HepG2 (cell line): ENCODE measurements around the gene THRB. TPM values are rescaled to one million over a fixed set of nuclear protein-coding genes. Genes with fewer than 3 reads are reported as not detected.

ENCODE experiments used
- BRD4 ChIP-seq: sonication (generic); formaldehyde crosslinking; IDR thresholded peaks from 2 replicates; pipeline ENCODE4 v1.4.0; 2020; ENCODE audit warnings: missing genetic modification reagents
- BRF2 ChIP-seq: sonication (generic); formaldehyde crosslinking; IDR thresholded peaks from 2 replicates; pipeline ENCODE4 v1.8.1; 2022; ENCODE audit warnings: mild to moderate bottlenecking, missing genetic modification reagents
- DPF2 ChIP-seq: sonication (generic); formaldehyde crosslinking; IDR thresholded peaks from 2 replicates; pipeline ENCODE4 v1.4.0; 2020; ENCODE audit warnings: mild to moderate bottlenecking, low read depth, missing genetic modification reagents, borderline replicate concordance
- FOSL1 ChIP-seq: sonication (generic); formaldehyde crosslinking; IDR thresholded peaks from 2 replicates; pipeline ENCODE4 v1.9.0; 2021; ENCODE audit warnings: missing genetic modification reagents, borderline replicate concordance
- HBP1 ChIP-seq: IDR thresholded peaks from 2 replicates; pipeline ENCODE4 v1.6.1; 2016; ENCODE audit warnings: low read depth, control low read depth
- HNF4G ChIP-seq, 2 experiments: sonication (generic) in 1 of 2; formaldehyde crosslinking in 1 of 2; IDR thresholded peaks; 2 replicates each; pipeline versions ENCODE4 v1.4.0 to v1.6.1; 2011 to 2020; ENCODE audit warnings: borderline replicate concordance in 2 of 2, low read depth in 2 of 2, mild to moderate bottlenecking in 2 of 2, low read length in 1 of 2, missing genetic modification reagents in 1 of 2, moderate library complexity in 1 of 2
- KLF12 ChIP-seq: sonication (generic); formaldehyde crosslinking; IDR thresholded peaks from 2 replicates; pipeline ENCODE4 v1.4.0; 2020; ENCODE audit warnings: missing genetic modification reagents, borderline replicate concordance
- MAF1 ChIP-seq: sonication (generic); formaldehyde crosslinking; IDR thresholded peaks from 2 replicates; pipeline ENCODE4 v1.5.0; 2020; ENCODE audit warnings: missing genetic modification reagents, borderline replicate concordance
- MTERF4 ChIP-seq: sonication (generic); formaldehyde crosslinking; IDR thresholded peaks from 2 replicates; pipeline ENCODE4 v1.8.0; 2023; ENCODE audit warnings: mild to moderate bottlenecking, missing genetic modification reagents
- NR0B2 ChIP-seq: sonication (generic); formaldehyde crosslinking; IDR thresholded peaks from 2 replicates; pipeline ENCODE4 v1.4.0; 2020; ENCODE audit warnings: mild to moderate bottlenecking, missing genetic modification reagents
- RFX3 ChIP-seq: IDR thresholded peaks from 2 replicates; pipeline ENCODE4 v1.6.1; 2016; ENCODE audit warnings: missing biosample characterization, missing genetic modification reagents
- RXRA ChIP-seq: sonication (generic); formaldehyde crosslinking; IDR thresholded peaks from 2 replicates; pipeline ENCODE4 v1.5.1; 2020; ENCODE audit warnings: missing genetic modification reagents
- SCMH1 ChIP-seq: sonication (generic); formaldehyde crosslinking; IDR thresholded peaks from 2 replicates; pipeline ENCODE4 v1.9.0; 2021; ENCODE audit warnings: missing genetic modification reagents, mild to moderate bottlenecking, borderline replicate concordance
- TBX3 ChIP-seq: fragments of 450-650 bp; IDR thresholded peaks from 2 replicates; pipeline ENCODE4 v1.6.1; 2017; ENCODE audit warnings: antibody characterized with exemption, mild to moderate bottlenecking, inconsistent platforms, borderline replicate concordance
- TEAD3 ChIP-seq: optimal IDR thresholded peaks from 2 replicates; pipeline ENCODE3; 2016; ENCODE audit warnings: borderline replicate concordance
- THRA ChIP-seq: sonication (generic); formaldehyde crosslinking; IDR thresholded peaks from 2 replicates; pipeline ENCODE4 v1.4.0; 2020; ENCODE audit warnings: missing genetic modification reagents, borderline replicate concordance
- ZFY ChIP-seq: sonication (generic); formaldehyde crosslinking; IDR thresholded peaks from 2 replicates; pipeline ENCODE4 v1.4.0; 2020; ENCODE audit warnings: missing genetic modification reagents
- ZNF18 ChIP-seq: sonication (generic); formaldehyde crosslinking; IDR thresholded peaks from 2 replicates; pipeline ENCODE4 v1.8.0; 2022; ENCODE audit warnings: mild to moderate bottlenecking, missing genetic modification reagents; ENCODE audit not compliant: insufficient replicate concordance
- ZNF414 ChIP-seq: sonication (generic); formaldehyde crosslinking; IDR thresholded peaks from 2 replicates; pipeline ENCODE4 v1.5.0; 2020; ENCODE audit warnings: missing genetic modification reagents
- ZNF501 ChIP-seq: sonication (generic); formaldehyde crosslinking; IDR thresholded peaks from 2 replicates; pipeline ENCODE4 v1.5.1; 2020; ENCODE audit warnings: mild to moderate bottlenecking, moderate library complexity, missing genetic modification reagents
- ZNF614 ChIP-seq: IDR thresholded peaks from 2 replicates; pipeline ENCODE4 v1.6.1; 2018; ENCODE audit warnings: missing biosample characterization, missing genetic modification reagents, inconsistent platforms, borderline replicate concordance
- ZSCAN12 ChIP-seq: sonication (generic); formaldehyde crosslinking; IDR thresholded peaks from 2 replicates; pipeline ENCODE4 v1.9.0; 2021; ENCODE audit warnings: mild to moderate bottlenecking, missing genetic modification reagents
- polyA plus RNA-seq, 8 experiments: library from polyadenylated mRNA; depleted of rRNA in 3 of 8; stranded (reverse) in 7 of 8; unstranded in 1 of 8; fragments of >200 nt; fragmentation: Illumina TruSeq in 4 of 8; extraction: Trizol in 4 of 8; gene quantifications; 2 replicates each; pipeline versions ENCODE4 v1.2.1 to v1.2.3, GENCODE V29; 2011 to 2016; ENCODE audit warnings: low read depth in 4 of 8, missing spikeins in 1 of 8, mixed read lengths in 1 of 8; ENCODE audit not compliant: insufficient read depth in 1 of 8
- total RNA-seq, 5 experiments: library from RNA; depleted of rRNA; stranded (reverse); fragments of >200 nt; fragmentation: Illumina TruSeq; extraction: Trizol; gene quantifications; 2 replicates each; pipeline ENCODE4 v1.2.3, GENCODE V29; 2016; ENCODE audit warnings: low read depth in 1 of 5

THRB gene
- total and polyA plus RNA-seq, 2 of the 13 experiments (the other 11 are each of a cell fraction or from before 2014, with no cell fraction given), result 4.7 to 22.7 TPM

GRCh38 chr3:24365168-24365567, 129.5 kb downstream of the THRB start (continued):
- TF ChIP-seq KLF12, result no peak
- no peak for TF ChIP-seq RFX3
- TF ChIP-seq FOSL1 (CRISPR knock-in tag), result peak; percentile 71; the same call in 1 of the 2 replicates
- no peak for TF ChIP-seq BRD4 (CRISPR knock-in tag)
- no peak for TF ChIP-seq ZSCAN12 (CRISPR knock-in tag)
- TF ChIP-seq RXRA (CRISPR knock-in tag), result no peak; the same call in 1 of the 2 replicates
- no peak for TF ChIP-seq NR0B2 (CRISPR knock-in tag)
- TF ChIP-seq THRA (CRISPR knock-in tag), result no peak
- peak; percentile 61; the same call in 1 of the 2 replicates for TF ChIP-seq ZNF614
- no peak for TF ChIP-seq MAF1 (CRISPR knock-in tag)
- no peak for TF ChIP-seq TBX3
- no peak for TF ChIP-seq HBP1
- peak; percentile 4; the same call in 1 of the 2 replicates for TF ChIP-seq HNF4G (IDR thresholded peaks at IDR 0.05; ENCODE audit: borderline replicate concordance, low read depth, low read length)
- TF ChIP-seq HNF4G (CRISPR knock-in tag; IDR thresholded peaks at IDR 0.05; ENCODE audit: borderline replicate concordance, low read depth), result no peak
- TF ChIP-seq TEAD3, result peak; percentile 83
- no peak for TF ChIP-seq MTERF4 (CRISPR knock-in tag)
- no peak for TF ChIP-seq ZNF501 (CRISPR knock-in tag)
- TF ChIP-seq SCMH1 (CRISPR knock-in tag), result no peak
- no peak for TF ChIP-seq BRF2 (CRISPR knock-in tag)
- TF ChIP-seq DPF2, result peak; percentile 58; the same call in 1 of the 2 replicates
- no peak for TF ChIP-seq ZNF414
- no peak for TF ChIP-seq ZFY (CRISPR knock-in tag)
- no peak for TF ChIP-seq ZNF18
